Gastrocnemius medialis (tissue), 4 donors: ENCODE measurements around the gene LRRC23. TPM values are rescaled to one million over a fixed set of nuclear protein-coding genes. Genes with fewer than 3 reads are reported as not detected.
"Not testable (repeated sequence)": the region's sequence is repeated elsewhere in the genome, so short reads cannot be mapped to it uniquely, and the experiment has no call there.

Experiments used
- ATAC-seq, 2 donors: fragments of 150-250 bp; one replicate each; pipeline ENCODE4 v1.9.1; 2016
- DNase-seq, 2 donors: peaks; one replicate each; pipeline ENCODE4 v3.0.0-alpha.2; 2019
- H3K27ac ChIP-seq, 4 donors: fragments of 200-600 bp; sonication (generic); 1 replicate in 1 of 4; 2 replicates in 3 of 4; pipeline ENCODE4 v1.5.1; 2016 to 2018; ENCODE audit warnings: mild to moderate bottlenecking in 2 of 4, moderate library complexity in 1 of 4
- H3K27me3 ChIP-seq, 3 donors: fragments of 200-600 bp; sonication (generic) in 2 of 3; 1 replicate in 1 of 3; 2 replicates in 2 of 3; pipeline versions ENCODE4 v1.5.1 to v1.6.0; 2016 to 2019; ENCODE audit warnings: mild to moderate bottlenecking in 1 of 3, moderate library complexity in 1 of 3
- H3K36me3 ChIP-seq, 2 donors: fragments of 200-600 bp; sonication (generic) in 1 of 2; one replicate each; pipeline ENCODE4 v1.5.1; 2017 to 2018
- H3K4me1 ChIP-seq, 2 donors: fragments of 200-600 bp; sonication (generic) in 1 of 2; one replicate each; pipeline ENCODE4 v1.5.1; 2016 to 2017; ENCODE audit warnings: mild to moderate bottlenecking in 2 of 2
- H3K4me3 ChIP-seq, 4 donors: fragments of 200-600 bp; sonication (generic) in 3 of 4; 1 replicate in 1 of 4; 2 replicates in 3 of 4; pipeline ENCODE4 v1.5.1; 2016 to 2019; ENCODE audit warnings: mild to moderate bottlenecking in 2 of 4
- H3K9me3 ChIP-seq, 3 donors: fragments of 200-600 bp; sonication (generic) in 2 of 3; 1 replicate in 1 of 3; 2 replicates in 2 of 3; pipeline ENCODE4 v1.5.1; 2016 to 2019
- POLR2A ChIP-seq, 2 donors: fragments of 450-650 bp; IDR thresholded peaks; one replicate each; pipeline ENCODE4 v1.6.1; 2017; ENCODE audit warnings: antibody characterized with exemption in 2 of 2, mild to moderate bottlenecking in 2 of 2, moderate library complexity in 2 of 2
- in situ Hi-C, 4 donors: fragments of 200-750 bp; cut with MboI; loops; one replicate each; pipeline versions ENCODE4 v1.15.0 to v1.8.0; 2017; ENCODE audit warnings: low sequenced_read_pairs in 4 of 4
- intact Hi-C: fragments of 100-400 bp; cut with DNase I; formaldehyde crosslinking; loops from one replicate; pipeline ENCODE4 v1.15.1; 2023; ENCODE audit warnings: low total_unique reads
- total RNA-seq, 4 donors: library from RNA; depleted of rRNA; stranded (reverse); fragments of >200 nt; gene quantifications; one replicate each; pipeline versions ENCODE4 v1.1.0 to v1.2.3, GENCODE V29; 2016
- TF ChIP-seq, protein P1 (sequence below), 5 experiments: fragments of 450-650 bp in 3 of 5; fragments of 200-600 bp in 2 of 5; sonication (generic) in 2 of 5; IDR thresholded peaks in 4 of 5; conservative IDR thresholded peaks in 1 of 5; 1 replicate in 4 of 5; 2 replicates in 1 of 5; pipeline ENCODE4 v1.5.1; 2016 to 2019; ENCODE audit warnings: antibody characterized with exemption in 5 of 5, mild to moderate bottlenecking in 3 of 5, moderate library complexity in 3 of 5

The LRRC23 gene
- total RNA-seq, 4 donors from 2014 or later = 6.5 to 14.0 (median 11.0) TPM

DNA sequence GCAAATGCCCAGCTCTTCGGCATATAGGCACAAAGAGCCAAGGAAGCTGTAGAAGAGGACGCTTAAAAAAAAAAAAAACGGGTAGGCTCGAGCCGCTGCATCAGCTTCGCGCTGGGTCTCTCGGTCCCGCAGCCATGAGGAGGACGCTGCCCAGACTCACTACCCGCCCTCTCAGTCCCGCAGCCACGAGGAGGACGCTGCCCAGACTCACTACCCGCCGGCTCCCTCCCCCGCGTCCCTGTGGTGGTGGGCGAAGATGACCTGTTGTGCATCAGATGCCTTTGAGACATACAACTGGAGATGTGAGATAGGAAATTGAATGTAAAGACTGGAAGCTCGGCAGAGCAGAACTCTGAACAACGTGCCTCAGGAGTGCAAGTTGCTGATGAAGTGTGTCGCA, 20.1 kb upstream of the LRRC23 start:
- Histone ChIP-seq H3K27me3 (no peaks in the 10 kb centered on the region), H3K4me3 (no peak overlapping the region), H3K27ac (no peak overlapping the region), H3K9me3 (no peaks in the 10 kb centered on the region), H3K4me1 (no peaks in the 10 kb centered on the region), H3K36me3 (peaks cover 0 to 4% of the 10 kb centered on the region in 2 donors)
- ATAC-seq = no peak
- intact Hi-C loops = no loop called here
- TF ChIP-seq, protein P1, sequence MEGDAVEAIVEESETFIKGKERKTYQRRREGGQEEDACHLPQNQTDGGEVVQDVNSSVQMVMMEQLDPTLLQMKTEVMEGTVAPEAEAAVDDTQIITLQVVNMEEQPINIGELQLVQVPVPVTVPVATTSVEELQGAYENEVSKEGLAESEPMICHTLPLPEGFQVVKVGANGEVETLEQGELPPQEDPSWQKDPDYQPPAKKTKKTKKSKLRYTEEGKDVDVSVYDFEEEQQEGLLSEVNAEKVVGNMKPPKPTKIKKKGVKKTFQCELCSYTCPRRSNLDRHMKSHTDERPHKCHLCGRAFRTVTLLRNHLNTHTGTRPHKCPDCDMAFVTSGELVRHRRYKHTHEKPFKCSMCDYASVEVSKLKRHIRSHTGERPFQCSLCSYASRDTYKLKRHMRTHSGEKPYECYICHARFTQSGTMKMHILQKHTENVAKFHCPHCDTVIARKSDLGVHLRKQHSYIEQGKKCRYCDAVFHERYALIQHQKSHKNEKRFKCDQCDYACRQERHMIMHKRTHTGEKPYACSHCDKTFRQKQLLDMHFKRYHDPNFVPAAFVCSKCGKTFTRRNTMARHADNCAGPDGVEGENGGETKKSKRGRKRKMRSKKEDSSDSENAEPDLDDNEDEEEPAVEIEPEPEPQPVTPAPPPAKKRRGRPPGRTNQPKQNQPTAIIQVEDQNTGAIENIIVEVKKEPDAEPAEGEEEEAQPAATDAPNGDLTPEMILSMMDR (IDR thresholded peaks at IDR 0.05 in 4 of 5, conservative IDR thresholded peaks at IDR 0.05 in 1 of 5) = no peak
- no peak for TF ChIP-seq POLR2A (IDR thresholded peaks at IDR 0.05)
- no peak for DNase-seq
- in situ Hi-C loops = no loop called here

DNA sequence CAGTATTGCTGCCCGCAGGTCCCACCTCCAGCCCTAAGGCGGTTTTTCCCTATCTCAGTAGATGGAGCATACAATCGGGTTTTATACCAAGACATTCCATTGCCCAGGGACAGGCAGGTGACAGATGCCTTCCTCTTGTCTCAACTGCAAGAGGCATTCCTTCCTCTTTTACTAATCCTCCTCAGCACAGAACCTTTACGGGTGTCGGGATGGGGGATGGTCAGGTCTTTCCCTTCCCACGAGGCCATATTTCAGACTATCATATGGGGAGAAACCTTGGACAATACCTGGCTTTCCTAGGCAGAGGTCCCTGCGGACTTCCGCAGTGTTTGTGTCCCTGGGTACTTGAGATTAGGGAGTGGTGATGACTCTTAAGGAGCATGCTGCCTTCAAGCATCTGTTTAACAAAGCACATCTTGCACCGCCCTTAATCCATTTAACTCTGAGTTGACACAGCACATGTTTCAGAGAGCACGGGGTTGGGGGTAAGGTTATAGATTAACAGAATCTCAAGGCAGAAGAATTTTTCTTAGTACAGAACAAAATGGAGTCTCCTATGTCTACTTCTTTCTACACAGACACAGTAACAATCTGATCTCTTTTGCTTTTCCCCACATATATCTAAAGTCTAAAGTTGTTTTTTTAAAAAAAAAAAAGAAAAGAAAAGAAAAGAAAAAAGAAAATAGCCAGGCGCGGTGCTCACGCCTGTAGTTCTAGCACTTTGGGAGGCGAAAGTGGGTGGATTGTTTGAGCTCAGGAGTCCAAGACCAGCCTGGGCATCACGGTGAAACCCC, 18.2 kb upstream of the LRRC23 start:
- H3K36me3 ChIP-seq, ATAC-seq, DNase-seq, H3K4me3 ChIP-seq, in situ Hi-C loops, H3K4me1 ChIP-seq, intact Hi-C loops, H3K27me3 ChIP-seq, H3K27ac ChIP-seq, H3K9me3 ChIP-seq: not testable (repeated sequence)

DNA sequence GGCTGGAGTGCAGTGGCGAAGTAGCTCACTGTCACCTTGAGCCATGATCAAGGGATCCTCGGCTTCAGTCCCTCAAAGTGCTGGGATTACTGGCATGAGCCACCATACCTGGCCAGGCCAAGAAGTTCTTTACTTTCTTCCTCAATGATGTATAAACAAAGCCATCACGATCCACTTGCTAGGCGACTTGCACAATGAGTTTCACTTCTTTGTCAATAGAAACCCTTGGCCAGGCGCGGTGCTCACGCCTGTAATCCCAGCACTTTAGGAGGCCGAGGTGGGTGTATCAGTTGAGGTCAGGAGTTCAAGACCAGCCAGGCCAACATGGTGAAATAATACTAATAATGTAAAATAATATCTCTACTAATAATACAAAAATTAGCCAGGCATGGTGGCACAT, 17.2 kb upstream of the LRRC23 start:
- Histone ChIP-seq H3K27me3 (no peaks in the 10 kb centered on the region), H3K36me3 (peaks cover 0 to 4% of the 10 kb centered on the region in 2 donors), H3K4me1 (peaks cover 10% of the 10 kb centered on the region in 2 donors), H3K9me3 (no peaks in the 10 kb centered on the region), H3K4me3 (no peak overlapping the region), H3K27ac (no peak overlapping the region)
- DNase-seq = no peak
- no peak for ATAC-seq
- no peak for TF ChIP-seq POLR2A (IDR thresholded peaks at IDR 0.05)
- TF ChIP-seq, protein P1 (IDR thresholded peaks at IDR 0.05 in 4 of 5, conservative IDR thresholded peaks at IDR 0.05 in 1 of 5) = no peak
- intact Hi-C loops (no loop called here), in situ Hi-C loops (no loop called here)

DNA sequence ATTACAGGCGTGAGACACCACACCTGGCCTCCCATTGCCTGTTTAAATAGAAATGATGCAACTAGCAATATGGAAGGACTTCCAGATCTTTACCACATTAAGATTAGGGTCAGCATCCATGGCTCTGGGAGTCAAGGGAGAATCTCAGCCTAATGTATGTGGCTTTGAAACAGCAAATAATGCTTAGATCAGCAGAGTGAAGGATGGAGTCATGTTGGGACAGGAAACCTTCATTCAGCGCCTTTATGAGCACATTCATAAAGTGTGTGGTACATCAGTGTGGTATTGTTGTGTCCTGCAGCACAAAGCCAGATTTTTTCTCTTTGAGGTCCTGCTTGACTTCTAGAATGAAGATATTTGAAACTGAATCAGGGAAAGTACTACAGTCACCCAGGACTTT, 16.3 kb upstream of the LRRC23 start:
- intact Hi-C loops = no loop called here
- no peak for ATAC-seq
- Histone ChIP-seq H3K4me3 (no peak overlapping the region), H3K27ac (no peak overlapping the region), H3K9me3 (no peaks in the 10 kb centered on the region), H3K27me3 (no peaks in the 10 kb centered on the region), H3K4me1 (peaks cover 10% of the 10 kb centered on the region in 2 donors), H3K36me3 (peaks cover 0 to 4% of the 10 kb centered on the region in 2 donors)
- in situ Hi-C loops = no loop called here
- DNase-seq = no peak
- TF ChIP-seq POLR2A (IDR thresholded peaks at IDR 0.05) = no peak
- TF ChIP-seq, protein P1 (IDR thresholded peaks at IDR 0.05 in 4 of 5, conservative IDR thresholded peaks at IDR 0.05 in 1 of 5) = no peak

DNA sequence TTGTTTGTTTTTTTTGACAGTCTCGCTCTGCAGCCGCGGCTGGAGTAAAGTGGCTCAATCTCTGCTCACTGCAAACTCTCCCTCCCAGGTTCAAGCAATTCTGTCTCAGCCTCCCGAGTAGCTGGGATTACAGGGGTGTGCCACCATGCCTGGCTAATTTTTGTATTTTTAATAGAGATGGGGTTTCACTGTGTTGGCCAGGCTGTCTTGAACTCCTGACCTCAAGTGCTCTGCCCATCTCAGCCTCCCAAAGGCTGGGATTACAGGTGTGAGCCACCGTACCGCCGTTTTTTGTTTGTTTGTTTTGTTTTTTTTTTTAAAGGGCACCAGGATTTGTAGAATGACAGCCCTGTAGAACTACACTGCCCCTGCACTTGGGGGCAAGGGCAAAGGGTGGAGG, 15.8 kb upstream of the LRRC23 start:
- Histone ChIP-seq H3K4me1 (peaks cover 10% of the 10 kb centered on the region in 2 donors), H3K27ac (peak overlapping the region in 1 of 4 donors; percentile 18)
- H3K27me3 ChIP-seq, DNase-seq, ATAC-seq, H3K9me3 ChIP-seq, H3K36me3 ChIP-seq, H3K4me3 ChIP-seq, intact Hi-C loops, in situ Hi-C loops: not testable (repeated sequence)

DNA sequence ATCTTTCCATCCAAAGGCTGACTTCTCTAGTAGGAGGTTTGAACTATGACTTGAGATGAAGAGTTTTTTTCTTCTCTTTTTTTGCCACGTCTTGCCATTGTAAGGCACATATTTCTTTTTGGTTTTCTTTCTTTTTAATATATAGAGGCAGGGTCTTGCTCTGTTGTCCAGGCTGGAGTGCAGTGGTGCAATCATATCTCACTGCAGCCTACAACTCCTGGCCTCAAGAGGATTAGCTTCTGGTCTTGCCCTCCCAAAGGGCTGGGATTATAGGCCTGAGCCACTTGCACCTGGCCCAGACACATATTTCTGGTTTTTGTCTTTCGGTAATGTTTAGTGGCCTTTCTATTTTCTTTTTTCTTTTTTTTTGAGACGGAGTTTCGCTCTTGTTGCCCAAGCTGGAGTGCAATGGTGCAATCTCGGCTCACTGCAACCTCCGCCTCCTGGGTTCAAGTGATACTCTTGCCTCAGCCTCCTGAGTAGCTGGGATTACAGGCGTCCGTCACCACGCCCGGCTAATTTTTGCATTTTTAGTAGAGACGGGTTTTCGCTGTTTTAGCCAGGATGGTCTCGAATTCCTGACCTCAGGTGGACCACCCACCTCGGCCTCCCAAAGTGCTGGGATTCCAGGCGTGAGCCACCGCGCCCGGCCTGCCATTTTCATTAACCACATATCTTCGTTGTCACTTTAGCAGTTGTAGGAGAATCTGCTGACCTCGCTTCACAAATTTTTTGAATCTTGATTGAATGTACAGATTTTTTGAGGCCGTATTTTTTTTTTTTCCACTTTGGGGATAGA, 14.6 kb upstream of the LRRC23 start:
- in situ Hi-C loops, ATAC-seq, intact Hi-C loops, DNase-seq, H3K27me3 ChIP-seq, H3K9me3 ChIP-seq, H3K36me3 ChIP-seq: not testable (repeated sequence)
- H3K27ac ChIP-seq = peak overlapping the region; percentile 85 to 92 (median 87)
- peaks cover 10% of the 10 kb centered on the region in 2 donors for H3K4me1 ChIP-seq
- peak overlapping the region in 2 of 4 donors; percentile 66 to 83 for H3K4me3 ChIP-seq
